Chondrocyte (in vitro differentiated cells): ENCODE results near the gene PHACTR1. TPM values are rescaled to one million over a fixed set of nuclear protein-coding genes. Genes with fewer than 3 reads are reported as not detected.

Source experiments
- DNase-seq: peaks from one replicate; pipeline ENCODE4 v3.0.0; 2021; ENCODE audit warnings: mixed read lengths, low spot score
- H3K27ac Mint-ChIP-seq: one replicate; pipeline ENCODE4 v1.8.0; 2021; ENCODE audit warnings: mild to moderate bottlenecking, moderate library complexity, mixed read lengths; ENCODE audit not compliant: unreplicated experiment
- H3K27me3 Mint-ChIP-seq: 2 replicates; pipeline ENCODE4 v1.8.0; 2021; ENCODE audit warnings: low read depth, mixed read lengths
- H3K36me3 Mint-ChIP-seq: 2 replicates; pipeline ENCODE4 v1.8.0; 2021; ENCODE audit warnings: low read depth, mixed read lengths
- H3K4me1 Mint-ChIP-seq: 2 replicates; pipeline ENCODE4 v1.8.0; 2021; ENCODE audit warnings: low read depth, mild to moderate bottlenecking, mixed read lengths
- H3K4me3 Mint-ChIP-seq: one replicate; pipeline ENCODE4 v1.8.0; 2021; ENCODE audit warnings: mild to moderate bottlenecking, moderate library complexity, mixed read lengths; ENCODE audit not compliant: unreplicated experiment
- H3K9me3 Mint-ChIP-seq: 2 replicates; pipeline ENCODE4 v1.8.0; 2021; ENCODE audit warnings: low read depth, mixed read lengths
- total RNA-seq: library from RNA; stranded (reverse); gene quantifications from 3 replicates; pipeline ENCODE4 v1.2.1, GENCODE V29; 2021
- TF ChIP-seq, protein P1 (sequence below): fragments of 200-600 bp; sonication (generic); IDR thresholded peaks from 2 replicates; pipeline ENCODE4 v1.5.0; 2021; ENCODE audit warnings: antibody characterized with exemption, mild to moderate bottlenecking, moderate library complexity

Gene PHACTR1
- total RNA-seq, 1 donor from 2014 or later, result 2.1 TPM

DNA sequence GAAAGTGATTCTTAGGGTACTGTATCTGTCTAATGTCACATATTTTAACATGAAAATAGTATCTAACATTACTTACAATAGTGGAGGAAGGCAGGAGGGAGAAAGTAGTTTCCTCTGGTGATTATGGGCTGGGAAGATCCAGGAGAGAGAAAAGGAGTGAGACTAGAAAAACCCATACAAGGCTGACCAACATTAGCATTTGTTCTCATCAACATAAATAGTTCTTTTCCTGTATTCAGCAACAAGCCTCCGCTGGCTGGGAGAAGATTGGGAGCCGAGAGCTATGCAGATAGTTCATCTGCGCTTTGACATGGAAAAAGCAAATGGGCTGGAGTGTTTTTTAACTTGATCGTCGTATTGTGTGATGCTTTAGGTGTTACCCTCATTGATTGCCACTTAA is 239.4 kb downstream of the PHACTR1 start:
- Mint-ChIP-seq H3K36me3 (no peaks in the 10 kb centered on the region), H3K27me3 (peaks cover 15% of the 10 kb centered on the region), H3K4me3 (no peak overlapping the region), H3K9me3 (no peaks in the 10 kb centered on the region), H3K27ac (no peak overlapping the region), H3K4me1 (peaks cover 12% of the 10 kb centered on the region)
- DNase-seq, result no peak
- TF ChIP-seq, protein P1, sequence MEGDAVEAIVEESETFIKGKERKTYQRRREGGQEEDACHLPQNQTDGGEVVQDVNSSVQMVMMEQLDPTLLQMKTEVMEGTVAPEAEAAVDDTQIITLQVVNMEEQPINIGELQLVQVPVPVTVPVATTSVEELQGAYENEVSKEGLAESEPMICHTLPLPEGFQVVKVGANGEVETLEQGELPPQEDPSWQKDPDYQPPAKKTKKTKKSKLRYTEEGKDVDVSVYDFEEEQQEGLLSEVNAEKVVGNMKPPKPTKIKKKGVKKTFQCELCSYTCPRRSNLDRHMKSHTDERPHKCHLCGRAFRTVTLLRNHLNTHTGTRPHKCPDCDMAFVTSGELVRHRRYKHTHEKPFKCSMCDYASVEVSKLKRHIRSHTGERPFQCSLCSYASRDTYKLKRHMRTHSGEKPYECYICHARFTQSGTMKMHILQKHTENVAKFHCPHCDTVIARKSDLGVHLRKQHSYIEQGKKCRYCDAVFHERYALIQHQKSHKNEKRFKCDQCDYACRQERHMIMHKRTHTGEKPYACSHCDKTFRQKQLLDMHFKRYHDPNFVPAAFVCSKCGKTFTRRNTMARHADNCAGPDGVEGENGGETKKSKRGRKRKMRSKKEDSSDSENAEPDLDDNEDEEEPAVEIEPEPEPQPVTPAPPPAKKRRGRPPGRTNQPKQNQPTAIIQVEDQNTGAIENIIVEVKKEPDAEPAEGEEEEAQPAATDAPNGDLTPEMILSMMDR, result no peak

DNA sequence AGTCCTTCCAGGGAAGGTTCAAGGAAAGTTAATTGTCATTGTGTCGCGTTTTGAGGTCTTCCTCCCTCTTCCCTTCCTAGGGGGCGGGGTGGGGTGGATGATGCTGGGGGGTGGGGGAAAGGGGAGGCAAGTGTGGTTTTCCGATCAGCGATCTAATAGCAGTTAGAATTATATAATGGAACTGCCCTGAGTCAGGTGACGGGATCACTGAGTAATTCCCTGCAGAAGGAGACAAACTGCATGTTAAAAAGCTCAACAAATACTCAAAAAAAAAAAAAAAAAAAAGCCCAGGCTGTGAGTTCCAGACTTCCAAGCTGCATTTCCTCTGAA is 240.4 kb downstream of the PHACTR1 start:
- no peaks in the 10 kb centered on the region for H3K9me3 Mint-ChIP-seq
- no peaks in the 10 kb centered on the region for H3K36me3 Mint-ChIP-seq
- peaks cover 15% of the 10 kb centered on the region for H3K27me3 Mint-ChIP-seq
- H3K27ac Mint-ChIP-seq, result peak overlapping the region; percentile 83
- TF ChIP-seq, protein P1, result no peak
- H3K4me3 Mint-ChIP-seq, result peak overlapping the region; percentile 85
- DNase-seq, result no peak
- peaks cover 12% of the 10 kb centered on the region for H3K4me1 Mint-ChIP-seq

DNA sequence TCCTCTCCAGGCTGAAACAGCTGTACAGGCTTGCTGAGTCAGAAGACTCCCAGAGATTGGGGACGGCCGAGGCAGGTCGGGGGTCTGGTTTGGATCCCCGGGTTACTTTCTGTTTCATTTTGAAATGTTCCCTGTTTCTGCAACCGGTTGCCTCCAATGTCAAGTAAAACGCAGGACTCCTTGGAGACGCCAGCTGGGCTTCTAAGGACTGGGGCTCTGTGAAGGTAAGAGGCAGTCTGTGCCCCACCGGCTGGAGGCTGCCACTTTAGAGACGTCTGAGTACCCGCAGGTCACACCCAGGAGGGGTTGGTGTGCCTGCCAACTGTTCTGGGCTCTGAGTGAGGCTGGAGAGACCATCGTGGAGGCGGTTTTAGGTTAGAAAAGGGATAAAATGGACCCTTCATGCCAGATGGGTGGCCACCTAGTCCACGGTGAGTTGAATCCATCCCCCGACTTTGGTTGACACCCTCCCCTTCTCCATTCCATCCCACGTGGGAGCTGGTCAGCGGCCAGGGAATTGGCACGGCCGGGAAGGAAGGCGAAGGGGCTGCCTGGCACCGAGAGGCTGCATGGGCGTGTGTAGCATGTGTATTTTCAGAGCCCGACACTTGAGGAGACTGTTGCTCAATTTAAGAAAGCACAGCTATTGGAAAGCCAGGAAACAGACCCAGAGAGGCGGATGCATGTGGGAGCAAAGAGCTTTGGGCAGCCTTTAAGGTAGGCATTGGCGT is 240.9 kb downstream of the PHACTR1 start:
- H3K27ac Mint-ChIP-seq, result peak overlapping the region; percentile 83
- H3K36me3 Mint-ChIP-seq, result no peaks in the 10 kb centered on the region
- no peaks in the 10 kb centered on the region for H3K9me3 Mint-ChIP-seq
- no peak for DNase-seq
- peak overlapping the region; percentile 85 for H3K4me3 Mint-ChIP-seq
- peaks cover 12% of the 10 kb centered on the region for H3K27me3 Mint-ChIP-seq
- TF ChIP-seq, protein P1, result peak; percentile 52
- peaks cover 12% of the 10 kb centered on the region for H3K4me1 Mint-ChIP-seq

DNA sequence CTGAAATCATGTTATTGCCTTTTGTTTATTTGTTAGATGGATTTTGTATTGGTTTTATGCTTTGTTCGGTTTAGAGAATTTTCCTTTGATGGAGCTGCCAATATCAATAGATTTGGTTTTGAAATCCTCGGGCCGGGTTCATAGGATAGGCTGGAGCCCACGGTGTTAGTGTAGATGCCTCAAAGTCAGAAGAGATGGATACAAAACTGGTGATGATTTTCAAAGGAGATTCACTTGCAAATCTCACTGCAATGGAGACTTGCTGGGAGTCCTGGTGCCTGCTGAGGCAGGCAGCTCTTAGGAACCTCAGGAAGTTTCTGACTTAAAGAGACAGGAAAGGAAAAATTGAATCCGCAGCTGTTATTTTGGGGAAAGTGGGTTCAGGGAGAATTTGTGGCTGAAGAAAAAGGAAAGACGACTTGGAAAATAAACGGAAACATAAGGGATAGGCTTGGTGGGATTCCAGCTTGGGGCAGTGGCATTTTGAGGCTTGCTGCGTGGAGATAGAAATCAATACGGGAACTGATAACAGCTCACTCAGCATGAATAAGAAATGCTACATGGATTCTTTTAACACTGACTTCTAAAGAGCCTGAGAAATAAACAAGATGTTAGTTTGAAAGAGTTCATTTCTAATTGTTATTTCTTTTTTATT is 241.6 kb downstream of the PHACTR1 start:
- TF ChIP-seq, protein P1, result no peak
- Mint-ChIP-seq H3K27ac (peak overlapping the region; percentile 0), H3K27me3 (peaks cover 12% of the 10 kb centered on the region), H3K4me1 (peaks cover 18% of the 10 kb centered on the region), H3K4me3 (peak overlapping the region; percentile 85), H3K36me3 (no peaks in the 10 kb centered on the region), H3K9me3 (no peaks in the 10 kb centered on the region)
- no peak for DNase-seq

DNA sequence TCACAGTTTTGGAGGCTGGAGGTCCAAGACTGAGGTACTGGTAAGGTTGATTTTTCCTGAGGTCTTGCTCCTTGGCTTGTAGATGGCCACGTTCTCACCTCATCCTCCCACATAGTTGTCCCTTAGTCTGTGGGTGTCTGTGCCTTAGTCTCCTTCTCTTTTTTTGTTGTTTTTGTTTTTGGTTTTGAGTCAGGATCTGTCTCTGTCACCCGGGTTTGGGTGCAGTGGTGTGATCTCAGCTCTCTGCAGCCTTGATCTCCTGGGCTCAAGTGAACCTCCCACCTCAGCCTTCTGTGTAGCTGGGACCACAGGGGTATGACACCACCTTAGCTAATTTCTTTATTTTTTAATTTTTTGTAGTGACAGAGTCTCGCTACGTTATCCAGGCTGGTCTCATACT is 245.2 kb downstream of the PHACTR1 start:
- H3K4me3 Mint-ChIP-seq, result no peak overlapping the region
- H3K4me1 Mint-ChIP-seq, result peaks cover 19% of the 10 kb centered on the region
- no peaks in the 10 kb centered on the region for H3K36me3 Mint-ChIP-seq
- H3K27me3 Mint-ChIP-seq, result peaks cover 1% of the 10 kb centered on the region
- TF ChIP-seq, protein P1, result no peak
- H3K9me3 Mint-ChIP-seq, result no peaks in the 10 kb centered on the region
- DNase-seq, result no peak
- H3K27ac Mint-ChIP-seq, result no peak overlapping the region
